Esophagus squamous epithelium (tissue), 5 donors: ENCODE data around the gene GRIP2. TPM values are rescaled to one million over a fixed set of nuclear protein-coding genes. Genes with fewer than 3 reads are reported as not detected.

Experiments used
- DNase-seq: peaks from one replicate; lab custom pipeline; 2025; lab: John Stamatoyannopoulos, UW
- H3K27ac ChIP-seq, 4 donors: fragments of 200-600 bp; sonication (generic); one replicate each; pipeline ENCODE4 v1.5.1; 2016 to 2019; ENCODE audit warnings: mild to moderate bottlenecking in 1 of 4
- H3K27me3 ChIP-seq, 4 donors: fragments of 200-600 bp; sonication (generic); 1 replicate in 3 of 4; 2 replicates in 1 of 4; pipeline versions ENCODE4 v1.5.1 to v1.6.0; 2017 to 2021; ENCODE audit warnings: antibody characterized with exemption in 1 of 4
- H3K36me3 ChIP-seq, 3 donors: fragments of 200-600 bp; sonication (generic); one replicate each; pipeline ENCODE4 v1.5.1; 2016 to 2019
- H3K4me1 ChIP-seq, 3 donors: fragments of 200-600 bp; sonication (generic); one replicate each; pipeline ENCODE4 v1.5.1; 2017 to 2019
- H3K4me3 ChIP-seq, 4 donors: fragments of 200-600 bp; sonication (generic); 1 replicate in 3 of 4; 2 replicates in 1 of 4; pipeline ENCODE4 v1.5.1; 2016 to 2019; ENCODE audit warnings: mild to moderate bottlenecking in 2 of 4, moderate library complexity in 1 of 4
- H3K9me3 ChIP-seq, 3 donors: fragments of 200-600 bp; sonication (generic); one replicate each; pipeline ENCODE4 v1.5.1; 2016 to 2019
- CTCF ChIP-seq, 6 experiments: fragments of 450-650 bp in 4 of 6; fragments of 200-600 bp in 2 of 6; sonication (generic) in 2 of 6; IDR thresholded peaks; one replicate each; pipeline ENCODE4 v1.5.1; 2016 to 2019; ENCODE audit warnings: antibody characterized with exemption in 6 of 6, mild to moderate bottlenecking in 4 of 6, moderate library complexity in 4 of 6
- POLR2A ChIP-seq, 4 donors: fragments of 450-650 bp; IDR thresholded peaks; one replicate each; pipeline ENCODE4 v1.6.1; 2017; ENCODE audit warnings: antibody characterized with exemption in 4 of 4, mild to moderate bottlenecking in 4 of 4, moderate library complexity in 3 of 4
- WGBS, 2 donors: methylation state at CpG; one replicate each; pipeline ENCODE4 v1.1.5; 2018; 5-methylcytosine and 5-hydroxymethylcytosine counted together
- intact Hi-C: fragments of 100-400 bp; cut with DNase I; formaldehyde crosslinking; loops from one replicate; pipeline ENCODE4 v1.15.0; 2022
- total RNA-seq, 4 donors: library from RNA; depleted of rRNA; stranded (reverse); fragments of >200 nt; gene quantifications; one replicate each; pipeline ENCODE4 v1.1.0, GENCODE V29; 2016
- donor health status: DM: yes; HTN: yes; CAD: no.

GRIP2 gene
- total RNA-seq, 4 donors from 2014 or later: 0.23 to 2.9 (median 0.53) TPM

- intact Hi-C loops: no loop called here
- Histone ChIP-seq H3K27me3 (peaks cover 0 to 74% (median 0%) of the 10 kb centered on the region in 4 donors), H3K27ac (no peak overlapping the region), H3K4me1 (no peaks in the 10 kb centered on the region), H3K9me3 (no peaks in the 10 kb centered on the region), H3K4me3 (no peak overlapping the region), H3K36me3 (no peaks in the 10 kb centered on the region)
- no peak for DNase-seq
- WGBS, 2 donors: 69 to 79% methylated on average over 6 to 7 of the region's 7 CpGs
- no peak for TF ChIP-seq POLR2A (IDR thresholded peaks at IDR 0.05)
- no peak for TF ChIP-seq CTCF (IDR thresholded peaks at IDR 0.05)
Measured at GRCh38 chr3:14568269-14568668, 28.1 kb upstream of the GRIP2 start.

DNA sequence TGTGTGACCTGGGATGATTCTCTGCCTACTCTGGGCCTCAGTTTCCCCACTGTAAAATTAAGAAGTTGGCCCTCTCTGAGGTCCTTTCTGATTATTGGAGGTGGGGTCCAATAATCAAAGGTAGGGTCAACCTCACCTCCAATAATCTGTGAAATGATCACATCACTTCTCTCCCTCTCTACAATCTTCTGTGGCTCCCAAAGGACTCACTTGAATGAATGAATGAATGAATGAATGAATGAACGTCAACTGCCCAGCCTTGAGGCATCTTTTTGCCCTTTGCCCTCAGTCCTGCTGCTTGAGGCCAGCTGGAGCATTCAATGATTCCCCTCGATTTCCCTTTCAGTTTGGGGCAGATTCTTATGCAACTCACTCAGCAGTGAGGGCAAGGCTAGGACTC is 26.7 kb upstream of the GRIP2 start:
- 38 to 62% methylated on average over 2 of the region's 2 CpGs for WGBS, 2 donors
- TF ChIP-seq CTCF (IDR thresholded peaks at IDR 0.05): no peak
- TF ChIP-seq POLR2A (IDR thresholded peaks at IDR 0.05): no peak
- Histone ChIP-seq H3K27me3 (peaks cover 0 to 84% (median 0%) of the 10 kb centered on the region in 4 donors), H3K4me1 (no peaks in the 10 kb centered on the region), H3K27ac (no peak overlapping the region), H3K9me3 (no peaks in the 10 kb centered on the region), H3K36me3 (no peaks in the 10 kb centered on the region), H3K4me3 (no peak overlapping the region)
- intact Hi-C loops: no loop called here
- no peak for DNase-seq

- H3K4me3 ChIP-seq: no peak overlapping the region
- no peaks in the 10 kb centered on the region for H3K9me3 ChIP-seq
- no peaks in the 10 kb centered on the region for H3K4me1 ChIP-seq
- intact Hi-C loops: no loop called here
- DNase-seq: no peak
- no peak overlapping the region for H3K27ac ChIP-seq
- peaks cover 0 to 82% (median 0%) of the 10 kb centered on the region in 4 donors for H3K27me3 ChIP-seq
- 39 to 70% methylated on average over 2 of the region's 10 CpGs for WGBS, 2 donors
- H3K36me3 ChIP-seq: no peaks in the 10 kb centered on the region
- TF ChIP-seq CTCF (IDR thresholded peaks at IDR 0.05) (no peak), POLR2A (IDR thresholded peaks at IDR 0.05) (no peak)
Measured at GRCh38 chr3:14565868-14566588, 25.9 kb upstream of the GRIP2 start.

DNA sequence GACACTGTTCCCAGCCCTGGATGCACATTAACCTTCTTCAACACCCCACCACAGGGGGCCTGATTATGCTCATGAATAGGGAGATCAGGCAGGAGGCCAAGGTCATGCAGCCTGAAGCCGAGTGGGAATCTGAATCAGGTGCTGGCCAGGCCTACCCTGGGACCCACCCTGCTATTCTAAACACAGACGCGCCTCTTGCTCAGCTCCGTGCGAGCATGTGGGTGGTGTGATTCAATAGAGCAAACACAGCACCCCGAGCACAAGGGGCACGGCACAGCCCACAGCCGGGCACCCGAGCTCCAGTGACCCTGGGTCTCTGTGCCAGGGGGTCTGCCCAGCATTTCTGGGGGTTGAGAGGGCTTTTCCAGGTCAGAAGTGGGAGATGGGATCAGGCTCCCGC is 24.6 kb upstream of the GRIP2 start:
- no peaks in the 10 kb centered on the region for H3K9me3 ChIP-seq
- TF ChIP-seq POLR2A (IDR thresholded peaks at IDR 0.05) (no peak), CTCF (IDR thresholded peaks at IDR 0.05) (no peak)
- 40 to 51% methylated on average over 1 to 10 of the region's 10 CpGs for WGBS, 2 donors

DNA sequence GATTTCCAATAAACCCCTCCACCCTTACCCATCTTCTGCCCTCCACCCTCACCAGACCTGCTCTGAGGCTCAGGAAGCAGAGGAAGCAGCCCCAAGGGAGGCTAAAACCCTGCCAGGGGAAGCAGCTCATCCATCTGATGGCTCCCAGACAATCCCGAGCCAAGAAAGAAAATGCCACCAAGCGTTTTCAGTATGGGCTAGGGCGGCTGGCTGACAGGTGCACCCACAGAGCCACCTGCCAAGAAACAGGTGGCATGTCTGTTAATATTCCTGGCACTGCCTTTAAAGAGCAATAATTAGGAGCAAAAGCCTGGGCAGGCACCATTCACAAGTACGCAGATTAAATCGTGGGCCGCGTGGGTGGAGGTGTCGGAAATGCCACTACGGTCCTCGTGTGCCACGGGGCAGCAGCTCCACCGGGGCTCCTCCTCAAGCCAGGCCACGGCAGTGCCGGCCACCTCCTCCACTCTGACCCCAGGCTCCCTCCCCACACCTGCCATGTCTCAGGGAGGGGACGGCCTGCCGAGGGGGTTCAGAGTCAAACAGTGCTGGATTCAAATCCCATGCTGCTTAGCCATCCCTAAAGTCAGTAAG is 23.9 kb upstream of the GRIP2 start:
- 74 to 75% methylated on average over 11 to 12 of the region's 16 CpGs for WGBS, 2 donors
- Histone ChIP-seq H3K27me3 (peaks cover 0 to 66% (median 0%) of the 10 kb centered on the region in 4 donors), H3K27ac (no peak overlapping the region), H3K36me3 (no peaks in the 10 kb centered on the region), H3K9me3 (no peaks in the 10 kb centered on the region), H3K4me3 (no peak overlapping the region), H3K4me1 (no peaks in the 10 kb centered on the region)
- DNase-seq: no peak
- no peak for TF ChIP-seq POLR2A (IDR thresholded peaks at IDR 0.05)
- intact Hi-C loops: no loop called here

More for the DNA sequence above, 24.6 kb upstream of the GRIP2 start:
- no peak overlapping the region for H3K27ac ChIP-seq
- H3K27me3 ChIP-seq: peaks cover 0 to 73% (median 0%) of the 10 kb centered on the region in 4 donors
- H3K4me3 ChIP-seq: no peak overlapping the region
- H3K4me1 ChIP-seq: no peaks in the 10 kb centered on the region
- intact Hi-C loops: no loop called here
- no peaks in the 10 kb centered on the region for H3K36me3 ChIP-seq
- DNase-seq: no peak
